Upper lobe of right lung (tissue), 1 donor: ENCODE data around the gene UBE2D3. TPM values are rescaled to one million over a fixed set of nuclear protein-coding genes. Genes with fewer than 3 reads are reported as not detected.

Source experiments
- ATAC-seq: fragments of 200-7000 bp; cut with Tn5 transposase; one replicate; pipeline ENCODE4 v1.9.1; 2020; ENCODE audit warnings: mild to moderate bottlenecking, moderate library complexity
- DNase-seq: peaks from one replicate; pipeline ENCODE4 v3.0.0-alpha.2; 2020
- H3K27ac ChIP-seq: fragments of 200-600 bp; one replicate; pipeline ENCODE4 v1.8.0; 2022
- H3K27me3 ChIP-seq: fragments of 200-600 bp; one replicate; pipeline ENCODE4 v1.8.0; 2022; ENCODE audit warnings: mild to moderate bottlenecking
- H3K36me3 ChIP-seq: fragments of 200-600 bp; one replicate; pipeline ENCODE4 v1.8.0; 2022
- H3K4me1 ChIP-seq: fragments of 200-600 bp; one replicate; pipeline ENCODE4 v1.8.0; 2022
- H3K4me3 ChIP-seq: fragments of 200-600 bp; one replicate; pipeline ENCODE4 v1.8.0; 2022; ENCODE audit warnings: mild to moderate bottlenecking
- H3K9me3 ChIP-seq: fragments of 200-600 bp; one replicate; pipeline ENCODE4 v1.8.0; 2022
- CTCF ChIP-seq: fragments of 200-600 bp; IDR thresholded peaks from one replicate; pipeline ENCODE4 v1.8.0; 2022; ENCODE audit warnings: antibody characterized with exemption
- intact Hi-C: fragments of 100-400 bp; cut with DNase I; formaldehyde crosslinking; loops from one replicate; pipeline ENCODE4 v1.11.0; 2022
- total RNA-seq: library from RNA; stranded (reverse); fragmentation: NEBNext Ultra II Directional; extraction: Animal tissue kit (Norgen Biotek cat#: 25700); gene quantifications from one replicate; pipeline ENCODE4 v1.2.1, GENCODE V29; 2021
- donor health status: DM: no; HTN: yes; CAD: no; lungs with severe emphysema.

UBE2D3 gene
- total RNA-seq, 1 donor from 2014 or later = 279 TPM

DNA sequence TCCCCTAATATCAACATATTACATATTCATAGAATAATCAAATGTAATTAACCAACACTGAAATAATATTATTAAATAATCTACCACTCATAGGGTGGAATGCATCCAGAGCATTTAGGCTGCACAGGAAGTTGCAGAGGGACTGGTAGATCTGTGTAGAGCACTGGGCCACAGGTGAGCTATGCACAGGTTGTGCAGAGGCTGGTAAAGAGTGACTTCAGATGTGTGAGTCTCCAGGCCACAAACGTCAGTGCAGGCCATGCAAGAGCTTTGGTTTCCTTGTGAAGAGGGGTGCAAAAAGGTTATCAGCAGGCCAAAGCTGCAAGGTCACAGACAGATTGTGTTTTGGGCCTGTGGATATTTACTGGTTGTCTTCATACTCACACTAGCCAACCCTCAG, 41.1 kb downstream of the UBE2D3 start:
- Histone ChIP-seq H3K9me3 (no peaks in the 10 kb centered on the region), H3K4me3 (no peak overlapping the region), H3K27me3 (no peaks in the 10 kb centered on the region), H3K4me1 (no peaks in the 10 kb centered on the region), H3K27ac (no peak overlapping the region), H3K36me3 (no peaks in the 10 kb centered on the region)
- intact Hi-C loops = no loop called here
- no peak for DNase-seq
- TF ChIP-seq CTCF = no peak
- ATAC-seq = no peak

GRCh38 chr4:102783006-102783405, 44.3 kb downstream of the UBE2D3 start:
- Histone ChIP-seq H3K4me3 (no peak overlapping the region), H3K4me1 (no peaks in the 10 kb centered on the region), H3K9me3 (no peaks in the 10 kb centered on the region), H3K36me3 (no peaks in the 10 kb centered on the region), H3K27me3 (no peaks in the 10 kb centered on the region), H3K27ac (no peak overlapping the region)
- TF ChIP-seq CTCF = no peak
- intact Hi-C loops = no loop called here
- ATAC-seq (no peak), DNase-seq (no peak)

DNA sequence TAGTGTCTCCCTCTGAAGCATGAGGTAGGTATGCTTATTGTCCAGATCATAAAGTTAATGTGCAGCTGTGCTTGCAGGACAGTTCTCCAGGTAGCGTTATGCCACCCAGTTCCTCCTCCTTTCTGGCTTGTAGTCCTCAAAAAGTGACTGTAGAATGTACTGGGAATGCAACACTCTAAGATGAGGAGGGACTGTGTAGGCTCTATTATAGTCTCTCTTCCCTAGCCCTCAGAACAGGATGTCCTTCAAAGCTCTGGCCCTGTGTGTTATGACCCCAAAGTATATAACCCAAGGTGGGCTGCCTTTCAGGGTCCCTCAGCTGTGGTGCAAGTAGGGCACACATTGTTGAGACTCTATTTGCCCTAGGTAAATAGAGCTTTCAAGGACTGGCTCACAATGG, 45.8 kb downstream of the UBE2D3 start:
- Histone ChIP-seq H3K9me3 (no peaks in the 10 kb centered on the region), H3K27ac (no peak overlapping the region), H3K27me3 (no peaks in the 10 kb centered on the region), H3K36me3 (no peaks in the 10 kb centered on the region), H3K4me3 (no peak overlapping the region), H3K4me1 (no peaks in the 10 kb centered on the region)
- TF ChIP-seq CTCF = no peak
- DNase-seq = no peak
- ATAC-seq = no peak
- intact Hi-C loops = no loop called here

DNA sequence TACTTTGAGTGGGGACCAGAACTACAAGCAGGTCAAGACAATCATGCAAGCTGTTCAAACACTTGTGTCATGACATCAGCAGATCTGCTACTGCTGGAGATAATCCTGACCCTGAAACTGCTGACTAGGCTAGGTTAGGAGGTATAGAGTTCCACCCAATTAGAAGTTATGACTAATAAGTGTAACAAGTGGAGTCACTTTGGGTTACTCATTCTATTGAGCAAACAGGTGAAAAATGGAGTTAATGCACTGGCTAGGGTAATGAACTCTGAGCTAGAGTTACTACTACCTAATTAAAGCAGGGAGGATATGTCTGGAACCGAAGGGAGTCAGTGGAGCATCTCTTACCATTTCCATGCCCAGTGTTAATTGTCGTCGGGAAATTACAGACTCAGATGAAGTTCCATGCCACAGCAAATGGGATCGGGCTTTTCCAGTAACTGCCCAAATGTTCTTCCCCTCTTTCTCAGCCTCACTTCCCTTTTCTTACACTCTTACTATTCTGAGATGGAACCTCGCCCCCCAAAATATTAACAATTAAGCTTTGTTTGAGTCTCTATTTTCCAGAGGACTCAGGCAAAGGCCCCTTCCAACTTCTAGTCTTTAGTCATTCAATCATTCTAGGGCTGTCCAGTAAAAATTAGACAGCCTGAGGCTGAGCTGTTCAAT, 46.7 kb downstream of the UBE2D3 start:
- Histone ChIP-seq H3K4me3 (no peak overlapping the region), H3K27ac (no peak overlapping the region), H3K27me3 (no peaks in the 10 kb centered on the region), H3K9me3 (no peaks in the 10 kb centered on the region), H3K4me1 (no peaks in the 10 kb centered on the region), H3K36me3 (no peaks in the 10 kb centered on the region)
- intact Hi-C loops = no loop called here
- TF ChIP-seq CTCF = no peak
- no peak for DNase-seq
- peak; percentile 63 for ATAC-seq

- no peak overlapping the region for H3K4me3 ChIP-seq
- ATAC-seq (no peak), DNase-seq (no peak)
- no peak overlapping the region for H3K27ac ChIP-seq
- no peaks in the 10 kb centered on the region for H3K27me3 ChIP-seq
- no peaks in the 10 kb centered on the region for H3K4me1 ChIP-seq
- TF ChIP-seq CTCF = no peak
- intact Hi-C loops = no loop called here
- H3K9me3 ChIP-seq = no peaks in the 10 kb centered on the region
- H3K36me3 ChIP-seq = no peaks in the 10 kb centered on the region
Measured at GRCh38 chr4:102779204-102779603, 48.1 kb downstream of the UBE2D3 start.

GRCh38 chr4:102778720-102779119, 48.6 kb downstream of the UBE2D3 start:
- no peak for TF ChIP-seq CTCF
- H3K27me3 ChIP-seq = no peaks in the 10 kb centered on the region
- DNase-seq = no peak
- no peaks in the 10 kb centered on the region for H3K4me1 ChIP-seq
- no peak overlapping the region for H3K27ac ChIP-seq
- intact Hi-C loops = no loop called here
- no peaks in the 10 kb centered on the region for H3K36me3 ChIP-seq
- no peaks in the 10 kb centered on the region for H3K9me3 ChIP-seq
- no peak overlapping the region for H3K4me3 ChIP-seq
- ATAC-seq = peak; percentile 72
